Lower leg skin (tissue), 4 donors: ENCODE results near the gene MOXD1. TPM values are rescaled to one million over a fixed set of nuclear protein-coding genes. Genes with fewer than 3 reads are reported as not detected.

ENCODE experiments used
- DNase-seq, 2 donors: peaks; one replicate each; pipeline ENCODE4 v3.0.0-alpha.2; 2019; ENCODE audit warnings: low spot score in 2 of 2
- H3K4me3 ChIP-seq: fragments of 200-600 bp; sonication (generic); 2 replicates; pipeline ENCODE4 v1.5.1; 2017; ENCODE audit warnings: mild to moderate bottlenecking, low read depth; ENCODE audit not compliant: poor library complexity, severe bottlenecking
- POLR2A ChIP-seq, 2 donors: fragments of 450-650 bp; IDR thresholded peaks; one replicate each; pipeline ENCODE4 v1.6.1; 2016 to 2017; ENCODE audit warnings: antibody characterized with exemption in 2 of 2, mild to moderate bottlenecking in 1 of 2, moderate library complexity in 1 of 2
- WGBS, 2 donors: methylation state at CpG; one replicate each; pipeline ENCODE4 v1.1.5; 2018; 5-methylcytosine and 5-hydroxymethylcytosine counted together
- intact Hi-C: fragments of 100-400 bp; cut with DNase I; formaldehyde crosslinking; loops from one replicate; pipeline ENCODE4 v1.15.0; 2023; ENCODE audit warnings: low total_unique reads
- total RNA-seq, 4 donors: library from RNA; depleted of rRNA; stranded (reverse); fragments of >200 nt; gene quantifications; one replicate each; pipeline ENCODE4 v1.1.0, GENCODE V29; 2016
- TF ChIP-seq, protein P1 (sequence below), 3 donors: fragments of 450-650 bp; IDR thresholded peaks; one replicate each; pipeline ENCODE4 v1.5.1; 2016; ENCODE audit warnings: antibody characterized with exemption in 3 of 3, mild to moderate bottlenecking in 3 of 3, moderate library complexity in 2 of 3

The MOXD1 gene
- total RNA-seq, 4 donors from 2014 or later, result 12.8 to 17.8 (median 13.9) TPM

DNA sequence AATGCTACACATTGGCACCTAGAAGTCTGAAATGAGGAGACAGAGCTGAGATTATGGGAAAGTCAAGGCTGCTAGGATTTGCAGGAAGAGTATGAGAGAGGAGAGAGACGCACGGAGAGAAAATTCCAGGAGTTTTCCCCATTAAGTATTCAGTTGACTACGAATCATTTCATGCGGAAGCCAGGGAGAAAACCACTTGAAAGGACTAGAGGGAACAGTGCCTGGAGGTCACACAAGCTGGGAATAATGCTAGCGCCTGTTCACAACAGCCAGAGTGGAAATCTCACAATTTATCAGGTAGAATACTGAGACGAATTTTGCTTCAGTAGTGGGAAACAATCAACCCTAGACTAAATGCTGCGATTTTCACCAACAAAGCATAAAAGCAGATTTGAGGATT, 118.6 kb downstream of the MOXD1 start:
- intact Hi-C loops, result loop anchor here (10.0 kb wide), 1 partner anchor 202 kb away; no protein-coding TSS in a partner anchor
- 82 to 84% methylated on average over 7 of the region's 7 CpGs for WGBS, 2 donors
- TF ChIP-seq POLR2A (IDR thresholded peaks at IDR 0.05), result no peak
- TF ChIP-seq, protein P1, sequence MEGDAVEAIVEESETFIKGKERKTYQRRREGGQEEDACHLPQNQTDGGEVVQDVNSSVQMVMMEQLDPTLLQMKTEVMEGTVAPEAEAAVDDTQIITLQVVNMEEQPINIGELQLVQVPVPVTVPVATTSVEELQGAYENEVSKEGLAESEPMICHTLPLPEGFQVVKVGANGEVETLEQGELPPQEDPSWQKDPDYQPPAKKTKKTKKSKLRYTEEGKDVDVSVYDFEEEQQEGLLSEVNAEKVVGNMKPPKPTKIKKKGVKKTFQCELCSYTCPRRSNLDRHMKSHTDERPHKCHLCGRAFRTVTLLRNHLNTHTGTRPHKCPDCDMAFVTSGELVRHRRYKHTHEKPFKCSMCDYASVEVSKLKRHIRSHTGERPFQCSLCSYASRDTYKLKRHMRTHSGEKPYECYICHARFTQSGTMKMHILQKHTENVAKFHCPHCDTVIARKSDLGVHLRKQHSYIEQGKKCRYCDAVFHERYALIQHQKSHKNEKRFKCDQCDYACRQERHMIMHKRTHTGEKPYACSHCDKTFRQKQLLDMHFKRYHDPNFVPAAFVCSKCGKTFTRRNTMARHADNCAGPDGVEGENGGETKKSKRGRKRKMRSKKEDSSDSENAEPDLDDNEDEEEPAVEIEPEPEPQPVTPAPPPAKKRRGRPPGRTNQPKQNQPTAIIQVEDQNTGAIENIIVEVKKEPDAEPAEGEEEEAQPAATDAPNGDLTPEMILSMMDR (IDR thresholded peaks at IDR 0.05), result no peak
- no peak for DNase-seq
- no peak overlapping the region for H3K4me3 ChIP-seq

DNA sequence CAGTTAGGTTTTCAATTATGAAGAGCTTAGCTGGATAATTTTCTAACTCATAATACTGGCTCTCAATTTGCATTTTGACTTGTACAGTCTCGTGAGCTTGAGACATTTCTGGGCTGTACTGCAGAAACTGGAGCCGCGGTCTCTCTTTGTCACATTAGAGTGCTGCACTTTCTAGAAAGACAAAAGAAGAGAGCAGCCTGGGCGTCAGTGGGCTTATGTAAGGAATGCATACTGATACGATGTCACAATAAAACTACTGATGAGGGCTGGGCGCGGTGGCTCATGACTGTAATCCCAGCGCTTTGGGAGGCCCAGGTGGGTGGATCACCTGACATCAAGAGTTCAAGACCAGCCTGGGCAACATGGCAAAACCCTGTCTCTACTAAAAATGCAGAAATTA, 120.8 kb downstream of the MOXD1 start:
- intact Hi-C loops, result loop anchor here (10.0 kb wide), 1 partner anchor 204 kb away; no protein-coding TSS in a partner anchor
- no peak for TF ChIP-seq POLR2A (IDR thresholded peaks at IDR 0.05)
- TF ChIP-seq, protein P1 (IDR thresholded peaks at IDR 0.05), result no peak
- no peak for DNase-seq
- H3K4me3 ChIP-seq, result no peak overlapping the region
- 87 to 88% methylated on average over 8 of the region's 8 CpGs for WGBS, 2 donors

DNA sequence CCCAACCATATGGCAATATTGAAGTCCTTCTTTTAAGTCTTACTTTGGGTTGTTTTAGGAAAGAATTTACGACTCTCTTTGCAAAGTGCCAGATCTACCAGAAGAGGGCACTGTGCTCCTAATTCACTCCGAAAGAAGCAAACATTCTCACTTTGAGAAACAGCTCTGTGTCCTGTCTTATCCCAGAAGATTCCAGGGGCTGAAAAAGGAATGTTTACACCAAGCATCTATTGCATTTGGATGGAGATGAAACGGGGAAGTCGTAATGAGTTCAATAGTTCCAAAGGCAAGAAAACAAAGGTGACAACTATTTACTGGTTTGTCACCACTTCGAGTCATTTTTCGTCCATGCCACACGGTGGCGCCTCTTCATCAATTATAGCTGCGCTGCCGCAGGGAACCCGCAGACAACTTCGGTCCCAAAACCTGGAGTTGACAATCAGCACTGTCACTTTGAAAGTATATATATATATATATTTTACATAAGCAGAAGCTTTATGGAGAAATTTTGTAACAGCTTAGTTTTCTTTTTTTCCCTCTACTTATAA, 121.6 kb downstream of the MOXD1 start:
- 0% methylated on average over 12 of the region's 12 CpGs for WGBS, 2 donors
- TF ChIP-seq POLR2A (IDR thresholded peaks at IDR 0.05), result no peak
- TF ChIP-seq, protein P1 (IDR thresholded peaks at IDR 0.05), result peak in 1 of 3 donors; percentile 88
- H3K4me3 ChIP-seq, result no peak overlapping the region
- peak; percentile 55 to 91 for DNase-seq
- intact Hi-C loops, result loop anchor here (10.0 kb wide), 1 partner anchor 205 kb away; no protein-coding TSS in a partner anchor

DNA sequence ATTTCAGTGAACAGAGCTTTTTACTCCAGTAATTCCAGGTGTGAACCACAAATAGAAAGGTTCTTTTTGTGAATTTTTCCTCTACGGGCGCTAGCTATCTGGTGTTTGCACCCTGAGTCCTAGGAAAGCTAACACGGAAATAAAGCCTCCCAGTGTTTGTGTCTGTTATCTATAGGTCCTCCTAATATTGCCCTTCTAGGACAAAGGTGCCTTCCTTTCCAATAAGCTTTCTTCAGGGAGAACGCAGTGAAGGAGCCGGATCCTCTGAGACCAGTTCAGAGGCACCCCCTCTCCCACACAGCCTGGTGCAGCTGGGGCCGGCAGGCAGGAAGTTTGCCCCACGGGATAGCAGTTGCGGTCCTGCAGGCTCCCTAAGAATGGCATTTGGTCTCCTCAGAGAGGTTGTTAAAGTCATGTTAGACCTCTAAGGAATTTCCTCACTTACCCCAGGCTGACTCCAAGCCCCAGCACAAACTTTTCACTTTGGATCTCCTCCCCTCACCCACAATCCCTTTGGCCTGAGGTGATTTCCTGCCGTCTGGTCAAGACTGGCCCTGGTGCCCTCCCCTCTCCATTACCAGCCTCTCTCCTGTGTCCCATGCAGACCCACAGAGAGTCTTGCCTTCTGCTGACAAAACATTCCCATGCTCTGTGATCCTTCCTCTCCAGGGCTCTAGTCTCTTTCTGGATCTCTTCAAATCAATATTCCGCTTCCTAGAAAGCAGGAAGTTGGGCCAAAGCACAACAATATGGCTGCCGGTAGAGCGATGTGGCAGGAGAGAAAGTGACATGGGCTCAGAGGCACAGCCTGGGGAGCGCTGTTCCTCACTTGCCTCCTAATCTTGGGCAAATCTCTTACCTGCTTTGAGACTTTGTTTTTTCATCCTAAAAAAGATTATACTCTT, 126.0 kb downstream of the MOXD1 start:
- DNase-seq, result no peak
- intact Hi-C loops, result no loop called here
- no peak overlapping the region for H3K4me3 ChIP-seq
- WGBS, 2 donors, result 70 to 71% methylated on average over 13 of the region's 13 CpGs
- TF ChIP-seq, protein P1 (IDR thresholded peaks at IDR 0.05), result no peak
- no peak for TF ChIP-seq POLR2A (IDR thresholded peaks at IDR 0.05)

DNA sequence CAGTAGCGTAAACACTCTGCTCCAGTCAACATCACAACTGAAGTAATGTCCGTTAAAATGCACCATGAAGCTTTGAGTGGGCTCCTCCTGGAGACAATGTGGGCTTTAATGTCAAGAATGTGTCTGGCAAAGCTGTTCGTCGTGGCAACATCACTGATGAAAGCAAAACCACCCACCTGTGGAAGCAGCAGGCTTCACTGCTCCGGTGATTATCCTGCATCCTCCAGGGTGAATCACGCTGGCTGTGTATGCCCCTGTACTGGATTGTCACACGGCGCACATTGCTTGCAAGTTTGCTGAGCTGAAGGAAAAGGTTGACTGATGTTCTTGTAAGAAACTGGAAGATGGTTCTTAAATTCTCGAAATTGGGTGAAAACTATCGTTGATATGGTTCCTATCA, 128.5 kb downstream of the MOXD1 start:
- 85 to 92% methylated on average over 10 of the region's 10 CpGs for WGBS, 2 donors
- DNase-seq, result no peak
- TF ChIP-seq, protein P1 (IDR thresholded peaks at IDR 0.05), result no peak
- TF ChIP-seq POLR2A (IDR thresholded peaks at IDR 0.05), result no peak
- intact Hi-C loops, result no loop called here
- H3K4me3 ChIP-seq, result no peak overlapping the region
